CMK (cell line): Measurements from ENCODE around the gene CMC2.

Source experiments
- DNase-seq: peaks from one replicate; pipeline ENCODE4 v3.0.0-alpha.2; 2010; ENCODE audit warnings: low read depth

Gene CMC2

GRCh38 chr16:81006813-81007695 is at the start of gene CMC2, which contains the start of gene CENPN:
Gene CMC2, minus strand, starts transcription at chr16:81006885. Its CDS starts 9,491 bp downstream, at chr16:80997394.
Gene CENPN, plus strand, starts transcription at chr16:81007214. Its CDS starts 4,726 bp downstream, at chr16:81011940.
- DNase-seq, result peak; percentile 93

- DNase-seq, result no peak
Measured at GRCh38 chr16:81053761-81054160, 47.1 kb upstream of the CMC2 start.

- DNase-seq, result no peak
Measured at GRCh38 chr16:81042821-81043220, 36.1 kb upstream of the CMC2 start.

- no peak for DNase-seq
Measured at GRCh38 chr16:81041696-81042095, 35.0 kb upstream of the CMC2 start.

- no peak for DNase-seq
Measured at GRCh38 chr16:81040842-81041241, 34.2 kb upstream of the CMC2 start.

GRCh38 chr16:81040131-81040530 is 33.4 kb upstream of the CMC2 start:
- DNase-seq, result no peak

- no peak for DNase-seq
Measured at GRCh38 chr16:81036751-81037350, 30.2 kb upstream of the CMC2 start.

- DNase-seq, result peak; percentile 20
Measured at GRCh38 chr16:81035975-81036750, 29.5 kb upstream of the CMC2 start.

- DNase-seq, result peak; percentile 59
Measured at GRCh38 chr16:81035398-81035974, 28.8 kb upstream of the CMC2 start, which contains the start of gene ATMIN. Gene ATMIN, plus strand, starts transcription at chr16:81035842. Its CDS starts 29 bp downstream, at chr16:81035871.

GRCh38 chr16:81029930-81030604 is 23.4 kb upstream of the CMC2 start:
- no peak for DNase-seq

GRCh38 chr16:81026429-81026828 is 19.7 kb upstream of the CMC2 start:
- DNase-seq, result no peak

GRCh38 chr16:81018496-81018895 is 11.8 kb upstream of the CMC2 start:
- DNase-seq, result no peak

GRCh38 chr16:81014672-81015071 is 8.0 kb upstream of the CMC2 start:
- no peak for DNase-seq

GRCh38 chr16:81012974-81013373 is 6.3 kb upstream of the CMC2 start:
- no peak for DNase-seq

GRCh38 chr16:81008505-81008789 is 1.8 kb upstream of the CMC2 start:
- no peak for DNase-seq

- DNase-seq, result no peak
Measured at GRCh38 chr16:81006211-81006812, 373 bp downstream of the CMC2 start.

- DNase-seq, result no peak
Measured at GRCh38 chr16:81005610-81006161, 999 bp downstream of the CMC2 start.

GRCh38 chr16:81004646-81005353 is 1.9 kb downstream of the CMC2 start:
- DNase-seq, result no peak

GRCh38 chr16:81003610-81004460 is 2.9 kb downstream of the CMC2 start:
- no peak for DNase-seq
